ENCODE measurements around the gene SLC37A1. TPM values are rescaled to one million over a fixed set of nuclear protein-coding genes. Genes with fewer than 3 reads are reported as not detected.

Gene SLC37A1
- total RNA-seq, 2 donors from 2014 or later, result 2.0 to 5.0 TPM

- no peak overlapping the region for H3K27ac ChIP-seq
- no peak for DNase-seq (ENCODE audit: low spot score)
- TF ChIP-seq CTCF (IDR thresholded peaks at IDR 0.05), result no peak
- no peaks in the 10 kb centered on the region for H3K4me1 ChIP-seq
- no peaks in the 10 kb centered on the region for H3K27me3 ChIP-seq
- H3K36me3 ChIP-seq, result no peaks in the 10 kb centered on the region
- no peaks in the 10 kb centered on the region for H3K9me3 ChIP-seq
- H3K4me3 ChIP-seq, result no peak overlapping the region
Measured at GRCh38 chr21:42484966-42485365, 28.7 kb upstream of the SLC37A1 start.

- Histone ChIP-seq H3K4me3 (no peak overlapping the region), H3K9me3 (no peaks in the 10 kb centered on the region), H3K27ac (no peak overlapping the region), H3K36me3 (no peaks in the 10 kb centered on the region), H3K4me1 (no peaks in the 10 kb centered on the region), H3K27me3 (no peaks in the 10 kb centered on the region)
- DNase-seq (ENCODE audit: low spot score), result no peak
- TF ChIP-seq CTCF (IDR thresholded peaks at IDR 0.05), result no peak
Measured at GRCh38 chr21:42486072-42486471, 27.6 kb upstream of the SLC37A1 start.

GRCh38 chr21:42486531-42486930 is 27.1 kb upstream of the SLC37A1 start:
- no peak for TF ChIP-seq CTCF (IDR thresholded peaks at IDR 0.05)
- H3K36me3 ChIP-seq, result no peaks in the 10 kb centered on the region
- H3K4me1 ChIP-seq, result no peaks in the 10 kb centered on the region
- no peaks in the 10 kb centered on the region for H3K9me3 ChIP-seq
- H3K27ac ChIP-seq, result no peak overlapping the region
- H3K27me3 ChIP-seq, result no peaks in the 10 kb centered on the region
- H3K4me3 ChIP-seq, result no peak overlapping the region
- DNase-seq (ENCODE audit: low spot score), result no peak

- Histone ChIP-seq H3K27me3 (no peaks in the 10 kb centered on the region), H3K27ac (no peak overlapping the region), H3K4me3 (no peak overlapping the region), H3K9me3 (no peaks in the 10 kb centered on the region), H3K36me3 (no peaks in the 10 kb centered on the region), H3K4me1 (no peaks in the 10 kb centered on the region)
- TF ChIP-seq CTCF (IDR thresholded peaks at IDR 0.05), result no peak
- DNase-seq (ENCODE audit: low spot score), result peak; percentile 28
Measured at GRCh38 chr21:42489006-42489563, 24.6 kb upstream of the SLC37A1 start.

- H3K4me1 ChIP-seq, result no peaks in the 10 kb centered on the region
- H3K4me3 ChIP-seq, result no peak overlapping the region
- H3K36me3 ChIP-seq, result no peaks in the 10 kb centered on the region
- H3K27me3 ChIP-seq, result no peaks in the 10 kb centered on the region
- H3K27ac ChIP-seq, result no peak overlapping the region
- peak; percentile 50 for DNase-seq (ENCODE audit: low spot score)
- no peaks in the 10 kb centered on the region for H3K9me3 ChIP-seq
- TF ChIP-seq CTCF (IDR thresholded peaks at IDR 0.05), result no peak
Measured at GRCh38 chr21:42489991-42490390, 23.7 kb upstream of the SLC37A1 start.

- Histone ChIP-seq H3K27ac (no peak overlapping the region), H3K4me3 (no peak overlapping the region), H3K4me1 (peaks cover 0 to 4% of the 10 kb centered on the region in 2 donors), H3K36me3 (no peaks in the 10 kb centered on the region), H3K27me3 (no peaks in the 10 kb centered on the region), H3K9me3 (no peaks in the 10 kb centered on the region)
- no peak for TF ChIP-seq CTCF (IDR thresholded peaks at IDR 0.05)
- no peak for DNase-seq (ENCODE audit: low spot score)
Measured at GRCh38 chr21:42490720-42491119, 22.9 kb upstream of the SLC37A1 start.

Measured in right atrium auricular region (tissue), 2 donors.